ENCODE data around the gene MEA1.

DNA sequence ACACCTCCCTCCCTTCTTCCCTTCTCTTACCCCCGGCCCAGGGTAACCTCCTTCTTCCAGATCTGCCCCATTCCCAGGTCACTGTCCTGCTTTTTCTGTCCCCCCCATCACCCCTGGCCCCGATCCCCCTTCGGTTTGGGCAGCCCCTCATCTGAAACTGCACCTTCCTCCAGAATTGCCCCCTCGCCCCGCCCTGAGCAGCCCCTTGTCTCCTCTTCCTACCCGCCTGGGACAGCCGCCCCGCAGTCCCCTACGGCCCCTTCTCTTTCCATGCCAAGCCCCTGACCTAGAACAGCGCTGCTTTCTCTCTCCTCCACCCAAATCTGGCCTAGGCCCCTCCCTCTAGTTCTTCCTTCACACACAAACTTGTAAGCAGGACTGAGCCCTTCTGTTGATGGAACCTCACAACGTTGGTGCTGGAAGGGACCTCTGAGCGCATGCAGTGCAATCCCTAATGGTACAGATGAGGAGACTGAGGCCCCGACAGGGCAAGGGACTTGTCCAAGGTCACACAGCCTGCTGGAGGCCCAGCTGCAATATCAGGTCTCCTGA is 28.7 kb downstream of the MEA1 start:
- TF ChIP-seq, protein P1, sequence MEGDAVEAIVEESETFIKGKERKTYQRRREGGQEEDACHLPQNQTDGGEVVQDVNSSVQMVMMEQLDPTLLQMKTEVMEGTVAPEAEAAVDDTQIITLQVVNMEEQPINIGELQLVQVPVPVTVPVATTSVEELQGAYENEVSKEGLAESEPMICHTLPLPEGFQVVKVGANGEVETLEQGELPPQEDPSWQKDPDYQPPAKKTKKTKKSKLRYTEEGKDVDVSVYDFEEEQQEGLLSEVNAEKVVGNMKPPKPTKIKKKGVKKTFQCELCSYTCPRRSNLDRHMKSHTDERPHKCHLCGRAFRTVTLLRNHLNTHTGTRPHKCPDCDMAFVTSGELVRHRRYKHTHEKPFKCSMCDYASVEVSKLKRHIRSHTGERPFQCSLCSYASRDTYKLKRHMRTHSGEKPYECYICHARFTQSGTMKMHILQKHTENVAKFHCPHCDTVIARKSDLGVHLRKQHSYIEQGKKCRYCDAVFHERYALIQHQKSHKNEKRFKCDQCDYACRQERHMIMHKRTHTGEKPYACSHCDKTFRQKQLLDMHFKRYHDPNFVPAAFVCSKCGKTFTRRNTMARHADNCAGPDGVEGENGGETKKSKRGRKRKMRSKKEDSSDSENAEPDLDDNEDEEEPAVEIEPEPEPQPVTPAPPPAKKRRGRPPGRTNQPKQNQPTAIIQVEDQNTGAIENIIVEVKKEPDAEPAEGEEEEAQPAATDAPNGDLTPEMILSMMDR (IDR thresholded peaks at IDR 0.05): no peak
- TF ChIP-seq POLR2A (IDR thresholded peaks at IDR 0.05): no peak
